Stimulated activated naive CD8-positive, alpha-beta T cell treated with anti-CD3 and anti-CD28 coated beads, Interleukin-15, amount 100 ng/mL, for 72 hours (primary cell): ENCODE data around the gene OPCML.
A peak's percentile ranks its signal among the peaks of the same experiment; 100 is the strongest.

ENCODE experiments used
- ATAC-seq: fragments of 150-1000 bp; cut with Tn5 transposase; 2 replicates; pipeline ENCODE4 v1.10.0; 2021; ENCODE audit warnings: mild to moderate bottlenecking, moderate library complexity
- DNase-seq, 2 donors: peaks; one replicate each; pipeline ENCODE4 v3.0.0; 2021 to 2022
- H3K27ac Mint-ChIP-seq, 2 donors: one replicate each; pipeline ENCODE4 v1.8.0; 2022; ENCODE audit warnings: mild to moderate bottlenecking in 2 of 2, mixed read lengths in 2 of 2, moderate library complexity in 2 of 2
- H3K27me3 Mint-ChIP-seq: one replicate; pipeline ENCODE4 v1.8.0; 2022; ENCODE audit warnings: mixed read lengths
- H3K4me1 Mint-ChIP-seq: one replicate; pipeline ENCODE4 v1.8.0; 2022; ENCODE audit warnings: mild to moderate bottlenecking, mixed read lengths
- H3K4me3 Mint-ChIP-seq, 2 donors: one replicate each; pipeline ENCODE4 v1.8.0; 2022; ENCODE audit warnings: mild to moderate bottlenecking in 2 of 2, mixed read lengths in 2 of 2, moderate library complexity in 1 of 2
- H3K9me3 Mint-ChIP-seq, 2 donors: one replicate each; pipeline ENCODE4 v1.8.0; 2022; ENCODE audit warnings: mixed read lengths in 2 of 2

OPCML gene

DNA sequence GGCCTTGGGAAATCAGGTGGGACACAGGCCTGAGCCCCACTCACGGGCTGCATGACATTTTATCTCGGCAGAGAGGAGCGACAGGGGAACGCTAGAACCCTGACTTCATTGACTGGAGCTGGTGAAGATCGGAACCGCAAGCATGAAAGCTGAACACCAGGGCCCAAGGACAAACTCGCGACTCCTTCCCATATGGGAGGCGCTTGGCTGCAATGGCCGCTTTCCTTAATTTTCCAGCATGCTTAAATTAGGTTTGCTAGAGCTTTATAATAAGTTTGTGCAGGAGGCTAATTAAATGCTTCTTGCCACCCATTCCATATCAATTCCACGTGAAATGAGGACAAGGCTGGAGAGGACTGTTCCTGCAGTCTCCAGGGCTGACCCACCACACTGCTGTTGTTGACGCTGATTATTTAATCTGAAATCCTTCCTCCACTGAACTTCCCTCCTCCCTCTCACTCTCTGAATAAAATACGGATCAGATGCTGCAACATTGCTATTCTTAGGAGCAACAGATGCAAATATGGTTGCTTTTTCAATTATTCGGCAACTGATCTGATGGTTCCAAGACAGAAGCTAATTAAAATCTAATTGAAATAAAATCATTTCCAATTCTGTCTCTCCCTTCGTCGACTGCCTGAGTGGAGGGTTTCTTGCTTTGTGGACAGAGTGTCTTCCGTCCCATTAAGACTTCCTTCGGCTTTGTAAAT, 692.9 kb downstream of the OPCML start:
- Mint-ChIP-seq H3K9me3 (peaks cover 6% of the 10 kb centered on the region in 2 donors), H3K4me1 (no peaks in the 10 kb centered on the region), H3K27me3 (no peaks in the 10 kb centered on the region), H3K27ac (peak overlapping the region in 1 of 2 donors; percentile 30), H3K4me3 (no peak overlapping the region)
- DNase-seq (no peak), ATAC-seq (no peak)

DNA sequence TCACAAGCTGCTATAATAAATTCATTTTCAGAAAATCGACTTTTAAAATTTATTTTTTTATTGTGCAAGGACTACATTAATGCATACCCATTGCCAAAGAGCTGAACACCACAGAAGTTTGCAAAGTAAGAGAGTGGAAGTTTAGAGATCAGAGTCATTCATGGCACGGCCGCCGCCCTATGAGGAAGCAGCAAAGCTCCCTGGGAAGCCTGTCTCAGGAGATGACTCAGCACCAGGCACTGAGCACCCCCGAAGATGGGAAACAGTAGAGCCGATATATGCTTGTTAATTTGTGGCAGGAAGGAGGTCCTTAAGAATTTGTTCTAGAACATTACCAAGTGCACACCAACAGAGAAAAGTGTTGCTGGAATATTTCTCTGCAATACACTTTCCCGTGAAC, 693.7 kb downstream of the OPCML start:
- H3K4me1 Mint-ChIP-seq = no peaks in the 10 kb centered on the region
- H3K9me3 Mint-ChIP-seq = peaks cover 6% of the 10 kb centered on the region in 2 donors
- H3K27ac Mint-ChIP-seq = no peak overlapping the region
- H3K4me3 Mint-ChIP-seq = no peak overlapping the region
- DNase-seq (no peak), ATAC-seq (no peak)
- H3K27me3 Mint-ChIP-seq = no peaks in the 10 kb centered on the region

DNA sequence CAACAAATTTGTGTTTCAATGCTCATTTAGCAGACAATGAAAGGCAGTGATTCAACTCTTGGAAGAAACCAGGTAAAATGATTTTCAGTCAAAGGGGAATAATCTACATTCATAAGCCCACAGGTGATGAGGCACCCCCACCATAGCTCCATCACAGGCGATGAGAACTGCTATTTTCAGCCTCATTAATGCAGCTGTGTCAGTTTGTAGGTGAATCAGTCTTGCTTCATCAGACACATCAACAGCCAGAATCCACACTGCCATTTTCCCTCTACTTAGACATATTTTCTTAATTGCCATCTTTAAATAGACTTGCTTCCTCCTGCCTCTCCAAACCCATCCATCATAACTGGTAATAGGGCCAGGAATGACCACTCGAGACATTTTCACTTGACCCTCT, 701.0 kb downstream of the OPCML start:
- Mint-ChIP-seq H3K27me3 (no peaks in the 10 kb centered on the region), H3K4me1 (no peaks in the 10 kb centered on the region), H3K4me3 (no peak overlapping the region), H3K27ac (peak overlapping the region in 1 of 2 donors; percentile 27), H3K9me3 (peaks cover under 1 to 6% of the 10 kb centered on the region in 2 donors)
- ATAC-seq (no peak), DNase-seq (no peak)

DNA sequence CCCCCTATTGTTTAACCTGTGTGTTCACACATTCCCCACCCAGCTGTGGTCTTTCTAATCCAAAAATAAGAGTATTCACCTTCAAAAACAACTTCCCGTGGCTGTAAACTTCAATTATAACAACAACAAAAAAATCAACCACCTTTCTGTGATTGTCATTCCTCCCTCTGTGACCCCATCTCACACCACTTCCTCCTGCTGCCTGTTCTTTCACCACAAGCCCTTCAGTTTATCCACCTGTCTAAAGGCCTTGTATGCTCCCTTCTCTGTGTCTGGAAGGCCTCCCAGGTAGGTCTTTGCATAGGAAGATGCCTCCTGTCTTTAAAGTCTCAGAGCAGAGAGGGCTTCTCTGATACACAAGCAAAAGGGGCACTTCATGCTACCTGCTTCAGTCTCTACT, 707.7 kb downstream of the OPCML start:
- no peaks in the 10 kb centered on the region for H3K9me3 Mint-ChIP-seq
- H3K4me1 Mint-ChIP-seq = no peaks in the 10 kb centered on the region
- DNase-seq (no peak), ATAC-seq (no peak)
- H3K27me3 Mint-ChIP-seq = no peaks in the 10 kb centered on the region
- no peak overlapping the region for H3K4me3 Mint-ChIP-seq
- H3K27ac Mint-ChIP-seq = no peak overlapping the region

DNA sequence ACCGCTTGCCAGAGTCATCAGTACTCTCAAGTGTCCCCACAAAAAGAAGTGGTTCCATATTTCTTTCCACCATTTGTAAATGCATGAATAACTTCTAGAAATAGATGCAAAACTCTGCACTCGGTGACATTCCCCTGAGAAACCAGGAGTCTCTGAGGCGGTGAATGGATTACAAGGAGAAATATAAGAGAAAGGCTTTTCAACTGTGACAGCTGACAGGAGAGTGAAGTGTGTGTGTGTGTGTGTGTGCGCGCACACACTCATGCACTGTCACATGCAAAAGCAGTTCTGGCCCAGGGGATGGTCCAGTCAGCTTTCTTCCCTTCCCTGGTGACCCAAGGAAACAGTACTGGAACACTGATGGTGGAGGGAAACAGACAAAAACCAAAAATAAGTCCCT, 710.0 kb downstream of the OPCML start:
- H3K4me1 Mint-ChIP-seq = no peaks in the 10 kb centered on the region
- no peak for ATAC-seq
- no peak overlapping the region for H3K27ac Mint-ChIP-seq
- H3K27me3 Mint-ChIP-seq = peaks cover under 1% of the 10 kb centered on the region
- no peak for DNase-seq
- no peaks in the 10 kb centered on the region for H3K9me3 Mint-ChIP-seq
- no peak overlapping the region for H3K4me3 Mint-ChIP-seq

DNA sequence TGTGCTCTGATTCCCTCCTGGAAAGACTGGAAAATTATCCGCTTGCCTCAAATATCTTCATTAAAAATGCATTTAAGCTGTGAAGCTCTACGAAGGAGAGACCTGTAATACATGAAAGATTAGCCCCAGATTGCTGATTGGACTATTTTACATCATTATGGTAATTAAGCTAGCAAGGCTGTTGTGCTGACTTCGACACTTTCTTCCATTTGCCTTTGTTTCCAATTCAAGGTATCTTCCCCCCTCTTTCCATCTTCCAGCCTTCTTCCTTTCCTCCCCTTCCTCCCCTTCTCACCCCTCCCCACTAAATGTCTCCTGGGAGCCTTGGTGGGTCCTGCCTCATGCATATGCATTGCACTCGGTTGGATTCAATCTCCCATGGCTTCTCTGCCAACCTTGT, 710.8 kb downstream of the OPCML start:
- Mint-ChIP-seq H3K9me3 (no peaks in the 10 kb centered on the region), H3K4me3 (no peak overlapping the region), H3K27me3 (peaks cover 8% of the 10 kb centered on the region), H3K4me1 (no peaks in the 10 kb centered on the region), H3K27ac (no peak overlapping the region)
- DNase-seq = no peak
- ATAC-seq = no peak

DNA sequence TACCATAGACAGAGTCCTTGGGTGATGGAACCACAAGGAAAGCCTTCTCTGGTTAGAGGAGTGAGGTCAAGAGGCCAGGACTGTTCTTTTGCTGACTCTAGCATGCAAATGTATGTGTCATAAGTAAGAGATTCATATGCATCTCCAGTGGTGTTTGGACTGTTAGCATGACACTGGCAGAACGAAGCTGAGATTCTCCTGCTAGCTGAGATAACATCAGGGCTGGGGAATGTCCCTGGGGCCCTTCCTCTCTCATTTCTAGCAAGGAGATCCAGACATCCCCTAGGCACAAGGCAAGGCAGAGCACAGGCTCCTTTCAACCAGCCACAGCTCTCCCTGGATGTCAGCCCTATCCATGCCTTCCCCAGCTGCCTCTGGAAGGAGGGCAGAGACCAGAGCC, 711.3 kb downstream of the OPCML start:
- Mint-ChIP-seq H3K4me1 (no peaks in the 10 kb centered on the region), H3K27ac (no peak overlapping the region), H3K9me3 (no peaks in the 10 kb centered on the region), H3K27me3 (peaks cover 9% of the 10 kb centered on the region), H3K4me3 (no peak overlapping the region)
- ATAC-seq = no peak
- DNase-seq = no peak

DNA sequence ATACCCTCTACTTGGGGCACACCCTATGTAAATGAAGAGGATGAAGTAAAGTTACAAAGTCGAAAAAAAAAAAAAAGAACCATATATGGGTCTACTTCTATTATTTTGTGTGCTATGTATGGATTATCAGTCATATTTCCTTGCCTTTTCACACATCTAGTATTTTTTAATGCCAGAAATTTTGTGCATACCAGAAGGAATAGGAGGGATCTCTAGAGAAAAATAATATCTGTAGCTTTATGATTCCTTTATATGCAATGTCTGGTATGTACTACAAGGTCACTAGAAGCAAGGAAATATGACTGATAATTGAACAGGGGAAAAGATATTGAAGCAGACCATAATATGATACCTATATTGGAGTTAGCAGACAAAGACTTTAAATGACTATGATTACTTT, 713.4 kb downstream of the OPCML start:
- Mint-ChIP-seq H3K4me1 (no peaks in the 10 kb centered on the region), H3K27me3 (peaks cover 17% of the 10 kb centered on the region), H3K4me3 (no peak overlapping the region), H3K27ac (no peak overlapping the region), H3K9me3 (no peaks in the 10 kb centered on the region)
- DNase-seq (no peak), ATAC-seq (no peak)

DNA sequence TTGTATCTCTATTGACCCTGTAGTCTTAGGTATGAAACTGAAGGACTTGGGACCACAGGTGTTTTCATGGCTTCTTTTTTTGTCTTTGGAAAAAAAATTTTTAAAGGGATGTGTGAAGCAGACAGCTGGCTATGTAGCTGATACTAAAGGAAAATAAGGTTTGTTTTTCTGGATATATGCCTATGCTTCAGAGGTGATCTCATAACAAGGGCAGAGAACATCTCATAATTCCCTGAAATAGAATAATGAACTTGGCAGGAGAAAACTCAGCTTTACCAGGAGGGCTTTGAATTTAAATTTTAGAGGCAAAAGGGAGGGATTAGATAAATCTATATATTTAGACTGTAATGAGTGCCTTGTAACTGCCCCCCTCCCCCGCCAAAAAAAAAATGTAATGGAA, 714.9 kb downstream of the OPCML start:
- ATAC-seq = no peak
- H3K4me3 Mint-ChIP-seq = no peak overlapping the region

DNA sequence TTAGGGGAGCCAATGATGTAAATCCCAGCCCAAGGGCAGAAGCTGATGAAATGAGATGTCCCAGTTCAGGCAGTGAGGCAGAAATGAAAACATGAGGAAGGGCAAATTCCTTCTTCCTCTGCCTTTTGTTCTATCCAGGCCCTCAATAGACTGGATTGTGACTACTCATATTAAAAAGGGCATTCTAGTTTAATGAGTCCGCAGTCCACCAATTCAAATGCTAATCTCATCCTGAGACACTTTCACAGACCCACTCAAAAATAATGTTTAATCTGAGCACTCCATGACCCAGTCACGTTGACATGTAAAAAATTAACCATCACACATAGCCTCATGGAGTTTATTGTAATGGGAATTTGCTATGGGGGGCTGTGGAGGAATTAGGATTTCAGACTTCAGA, 717.9 kb downstream of the OPCML start:
- H3K4me3 Mint-ChIP-seq = no peak overlapping the region
- DNase-seq (no peak), ATAC-seq (no peak)
- H3K27ac Mint-ChIP-seq = no peak overlapping the region
- H3K9me3 Mint-ChIP-seq = no peaks in the 10 kb centered on the region
- H3K27me3 Mint-ChIP-seq = peaks cover 17% of the 10 kb centered on the region
- H3K4me1 Mint-ChIP-seq = no peaks in the 10 kb centered on the region

More for the DNA sequence above, 714.9 kb downstream of the OPCML start:
- DNase-seq = no peak
- Mint-ChIP-seq H3K4me1 (no peaks in the 10 kb centered on the region), H3K27ac (no peak overlapping the region), H3K27me3 (peaks cover 17% of the 10 kb centered on the region), H3K9me3 (no peaks in the 10 kb centered on the region)

DNA sequence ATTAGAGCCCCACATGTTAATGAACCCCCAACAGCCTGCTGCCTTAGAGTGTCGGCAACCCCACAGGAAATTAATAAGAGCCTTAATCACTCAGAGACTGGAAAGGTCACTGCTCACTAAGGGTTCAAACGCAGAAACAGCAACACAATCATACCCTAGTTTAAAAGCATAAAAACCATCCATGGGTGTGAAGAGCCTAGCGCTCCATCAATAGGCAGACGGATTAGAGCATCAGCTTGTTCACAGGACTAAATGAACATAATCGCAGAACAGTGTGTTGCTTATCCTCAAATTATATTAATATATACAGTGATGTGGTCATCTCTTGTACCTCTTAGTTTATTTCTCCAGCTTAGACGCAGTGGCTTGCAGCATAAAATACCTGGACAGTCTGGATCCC, 720.7 kb downstream of the OPCML start:
- Mint-ChIP-seq H3K27ac (no peak overlapping the region), H3K9me3 (no peaks in the 10 kb centered on the region)

DNA sequence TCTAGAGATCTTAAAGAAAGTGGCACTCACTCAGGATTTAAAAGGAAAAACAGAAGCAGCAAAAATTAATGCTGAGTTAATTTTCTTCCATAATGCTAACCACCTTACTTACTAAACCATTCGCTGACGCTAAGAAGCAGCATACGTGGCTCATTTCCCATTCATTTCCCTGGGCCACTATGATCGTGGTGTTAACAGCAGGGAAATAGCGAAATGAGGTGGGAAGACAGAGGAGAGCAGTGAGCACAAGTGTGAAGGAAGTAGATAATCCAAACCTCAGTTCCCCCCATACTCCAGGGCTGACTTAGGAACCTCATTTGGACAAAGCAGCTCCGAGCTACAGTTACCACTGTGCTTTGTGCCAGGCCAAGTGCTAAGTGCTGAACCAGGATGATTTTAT, 723.2 kb downstream of the OPCML start:
- ATAC-seq (no peak), DNase-seq (no peak)
- peaks cover 0 to 5% of the 10 kb centered on the region in 2 donors for H3K9me3 Mint-ChIP-seq
- H3K27me3 Mint-ChIP-seq = peaks cover 6% of the 10 kb centered on the region
- H3K4me1 Mint-ChIP-seq = no peaks in the 10 kb centered on the region
- no peak overlapping the region for H3K27ac Mint-ChIP-seq
- H3K4me3 Mint-ChIP-seq = no peak overlapping the region

More for the DNA sequence above, 720.7 kb downstream of the OPCML start:
- Mint-ChIP-seq H3K27me3 (peaks cover 16% of the 10 kb centered on the region), H3K4me3 (no peak overlapping the region), H3K4me1 (no peaks in the 10 kb centered on the region)
- DNase-seq (no peak), ATAC-seq (no peak)

DNA sequence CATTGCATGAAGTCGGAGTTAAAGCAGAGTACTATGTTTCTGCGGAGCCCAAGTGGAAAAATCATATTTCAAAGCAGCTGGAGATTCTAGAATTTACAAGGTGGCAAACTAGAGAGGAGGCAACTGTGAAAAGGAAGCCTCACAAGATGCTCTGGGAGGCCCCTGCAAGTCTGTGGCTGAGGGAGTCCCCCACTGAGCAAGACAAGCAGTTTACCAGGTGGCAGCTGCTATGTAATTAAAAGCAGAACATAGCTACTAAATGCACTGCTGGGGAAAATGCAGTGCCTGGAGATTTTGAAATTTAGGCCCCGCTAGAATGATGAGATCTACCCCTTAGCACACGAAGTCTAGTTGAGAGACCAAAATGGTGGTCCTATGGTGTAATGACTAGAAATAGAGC, 728.0 kb downstream of the OPCML start:
- Mint-ChIP-seq H3K4me3 (no peak overlapping the region), H3K9me3 (peaks cover 3 to 5% of the 10 kb centered on the region in 2 donors), H3K27me3 (peaks cover 15% of the 10 kb centered on the region), H3K4me1 (no peaks in the 10 kb centered on the region), H3K27ac (peak overlapping the region in 1 of 2 donors; percentile 56)
- DNase-seq (no peak), ATAC-seq (no peak)

DNA sequence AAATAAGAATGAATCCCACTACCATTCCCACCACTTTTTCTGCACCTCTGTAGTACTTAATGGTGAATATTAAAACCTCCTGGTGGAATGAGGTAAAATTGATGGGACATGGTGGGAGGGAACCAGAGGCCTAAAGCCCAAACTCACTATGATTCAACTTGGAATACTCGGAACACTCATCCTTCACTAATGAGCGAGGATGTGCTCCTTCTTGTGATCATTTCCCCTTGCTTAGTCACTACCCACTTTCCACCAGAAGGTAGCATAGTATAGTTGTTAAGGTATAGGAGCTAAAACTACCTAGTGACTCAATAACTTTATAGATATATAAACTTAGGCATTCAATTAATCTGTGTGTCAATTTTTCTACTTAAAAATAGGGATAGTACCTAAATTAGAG, 728.9 kb downstream of the OPCML start:
- no peak overlapping the region for H3K4me3 Mint-ChIP-seq
- peaks cover 15% of the 10 kb centered on the region for H3K27me3 Mint-ChIP-seq
- no peak overlapping the region for H3K27ac Mint-ChIP-seq
- ATAC-seq = no peak
- peaks cover 5 to 7% of the 10 kb centered on the region in 2 donors for H3K9me3 Mint-ChIP-seq
- DNase-seq = no peak
- H3K4me1 Mint-ChIP-seq = no peaks in the 10 kb centered on the region

DNA sequence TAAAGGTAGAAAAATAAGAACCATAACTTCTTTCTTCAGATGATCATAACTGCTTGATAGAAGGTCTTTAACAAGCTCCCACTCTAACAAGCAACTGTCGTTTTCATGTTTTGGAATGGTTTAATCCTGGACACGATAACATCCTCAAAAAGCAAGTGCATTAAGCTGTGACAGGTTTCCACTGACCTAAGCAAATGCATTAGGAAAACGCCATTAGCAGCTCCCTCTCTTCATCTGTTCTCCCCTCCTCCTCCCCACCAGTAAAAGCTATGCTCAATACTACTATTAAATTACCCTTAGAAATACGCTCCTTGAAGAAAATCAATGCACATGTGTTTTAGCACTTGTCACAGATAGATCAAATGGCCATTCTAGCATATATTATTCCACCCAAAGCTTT, 729.4 kb downstream of the OPCML start:
- H3K27me3 Mint-ChIP-seq = peaks cover 11% of the 10 kb centered on the region
- no peak overlapping the region for H3K4me3 Mint-ChIP-seq
- DNase-seq (no peak), ATAC-seq (no peak)
- H3K27ac Mint-ChIP-seq = no peak overlapping the region
- peaks cover 5 to 7% of the 10 kb centered on the region in 2 donors for H3K9me3 Mint-ChIP-seq
- H3K4me1 Mint-ChIP-seq = no peaks in the 10 kb centered on the region

DNA sequence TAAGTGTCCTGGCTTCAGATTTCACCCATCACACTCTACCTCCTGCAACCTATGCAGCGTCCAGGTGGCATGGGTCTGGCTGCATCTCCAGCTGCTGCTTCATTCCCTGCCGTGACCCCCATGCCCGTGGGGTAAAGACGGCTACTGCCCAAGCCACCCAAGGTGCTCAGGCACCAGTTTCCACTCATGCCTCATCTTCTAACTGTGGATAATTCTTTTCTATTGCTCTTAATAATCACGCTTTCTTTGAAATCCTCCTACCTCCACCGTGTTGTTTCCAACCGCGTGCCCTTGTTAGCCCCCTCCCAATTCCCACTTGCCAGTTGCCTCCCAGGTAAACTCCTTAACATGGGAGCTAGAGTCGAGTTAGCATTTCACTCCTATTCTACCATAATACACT, 738.5 kb downstream of the OPCML start:
- H3K4me3 Mint-ChIP-seq = no peak overlapping the region
- no peak overlapping the region for H3K27ac Mint-ChIP-seq
- H3K9me3 Mint-ChIP-seq = peaks cover 0 to under 1% of the 10 kb centered on the region in 2 donors
- H3K27me3 Mint-ChIP-seq = peaks cover 10% of the 10 kb centered on the region
- H3K4me1 Mint-ChIP-seq = no peaks in the 10 kb centered on the region
- ATAC-seq (no peak), DNase-seq (no peak)
